Subcutaneous preadipocyte (primary cell): ENCODE measurements around the gene NDUFA6. TPM values are rescaled to one million over a fixed set of nuclear protein-coding genes. Genes with fewer than 3 reads are reported as not detected.

Experiments
- small RNA-seq: library from RNA; depleted of rRNA; stranded (forward); fragments of <200 nt; gene quantifications from one replicate; pipeline ENCODE3, GENCODE V24; 2012
- total RNA-seq: library from RNA; depleted of rRNA; stranded (reverse); fragments of >200 nt; gene quantifications from 2 replicates; pipeline ENCODE4 v1.2.3, GENCODE V29; 2012

The NDUFA6 gene
- 36.6 and 37.1 TPM in 2 replicates for total RNA-seq

GRCh38 chr22:42090596-42091454, at the start of gene NDUFA6:
NDUFA6 (minus strand) TSS chr22:42090772; CDS start chr22:42090744, 28 bp downstream.

GRCh38 chr22:42130639-42131431, 40.3 kb upstream of the NDUFA6 start, which contains the start of gene CYP2D6:
CYP2D6 (minus strand) TSS chr22:42130810; CDS start chr22:42130791, 19 bp downstream.

DNA sequence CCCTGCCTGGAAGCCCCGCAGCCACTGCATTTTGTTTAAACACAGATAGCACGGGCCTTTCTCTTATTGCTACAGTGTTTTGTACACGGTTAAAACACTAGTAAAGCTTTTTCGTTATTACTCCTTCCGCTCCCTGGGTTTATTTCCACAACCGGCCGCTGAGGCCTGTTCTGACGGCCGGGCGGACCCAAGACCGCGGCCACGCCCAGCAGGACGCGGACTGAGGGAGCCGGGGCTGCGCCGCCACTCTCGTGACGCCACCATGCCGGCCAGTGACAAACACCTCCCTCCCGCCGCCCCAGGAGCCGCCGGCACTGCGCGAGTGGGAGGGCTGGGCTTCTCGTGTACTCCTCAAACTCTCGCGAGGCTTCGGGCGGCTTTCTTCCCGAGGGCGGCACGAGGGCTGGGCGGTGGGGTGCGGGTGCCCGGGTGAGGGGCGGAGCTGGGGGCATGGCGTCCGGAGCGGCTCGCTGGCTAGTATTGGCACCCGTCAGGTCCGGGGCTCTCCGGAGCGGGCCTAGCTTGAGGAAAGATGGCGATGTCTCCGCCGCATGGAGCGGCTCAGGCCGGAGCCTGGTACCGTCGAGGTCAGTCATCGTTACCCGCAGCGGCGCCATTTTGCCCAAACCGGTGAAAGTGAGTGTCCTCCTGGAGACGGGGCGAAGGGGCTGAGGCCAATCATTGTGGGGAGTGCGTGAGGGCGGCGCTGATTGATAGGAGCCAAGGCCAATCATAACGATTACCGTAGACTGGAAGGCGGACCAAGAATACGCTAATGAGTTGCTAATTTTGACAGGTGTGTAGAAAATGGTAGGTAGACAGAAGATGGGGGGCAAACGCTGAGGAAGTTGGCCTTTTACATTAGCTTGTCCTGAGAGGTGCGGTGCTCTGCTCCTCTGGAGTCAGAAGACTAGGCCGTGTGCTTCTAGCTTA, 11.0 kb downstream of the NDUFA6 start, which contains the start of gene SMDT1:
Gene SMDT1 (plus strand): TSS at position 382 of the 933 bp plus-strand sequence. CDS start 69 bp downstream, at position 451.

DNA sequence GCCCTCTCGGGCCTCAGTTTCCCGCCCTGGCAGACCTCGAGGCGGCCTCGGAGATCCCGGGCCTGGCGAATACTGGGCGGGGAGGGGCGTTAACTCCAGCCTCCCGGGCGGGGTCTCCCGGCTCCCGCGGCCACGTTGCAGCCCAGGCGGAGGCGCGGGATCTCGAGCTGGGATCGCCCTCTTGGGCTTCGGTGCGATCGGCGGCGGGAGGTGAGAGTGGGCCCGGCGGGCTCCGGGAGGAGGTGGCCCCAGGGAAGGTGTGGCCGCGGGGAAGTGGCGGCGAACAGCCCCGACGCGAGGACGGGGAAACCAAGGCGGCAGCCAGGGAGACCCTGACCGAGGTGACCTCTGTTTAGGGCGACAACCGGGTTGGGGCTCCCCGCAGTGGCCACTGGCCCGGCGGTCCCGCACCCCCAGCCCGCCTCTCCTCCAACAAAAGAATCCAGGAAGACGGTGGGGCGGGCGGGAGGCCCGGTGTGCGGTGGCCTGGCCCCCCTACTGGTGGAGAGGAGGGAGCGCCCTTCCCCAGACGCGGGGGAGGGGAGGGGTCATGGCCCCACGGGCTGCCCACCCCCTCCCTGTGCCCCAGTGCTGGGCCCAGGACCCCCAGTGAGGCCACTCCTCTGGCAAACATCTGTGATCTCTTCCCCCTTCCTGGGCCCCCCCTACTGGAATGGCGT, 16.3 kb downstream of the NDUFA6 start, which contains the start of gene PHETA2:
Gene PHETA2 (plus strand): TSS at position 117 of the 680 bp plus-strand sequence. CDS start 3,046 bp downstream, outside the sequence.

DNA sequence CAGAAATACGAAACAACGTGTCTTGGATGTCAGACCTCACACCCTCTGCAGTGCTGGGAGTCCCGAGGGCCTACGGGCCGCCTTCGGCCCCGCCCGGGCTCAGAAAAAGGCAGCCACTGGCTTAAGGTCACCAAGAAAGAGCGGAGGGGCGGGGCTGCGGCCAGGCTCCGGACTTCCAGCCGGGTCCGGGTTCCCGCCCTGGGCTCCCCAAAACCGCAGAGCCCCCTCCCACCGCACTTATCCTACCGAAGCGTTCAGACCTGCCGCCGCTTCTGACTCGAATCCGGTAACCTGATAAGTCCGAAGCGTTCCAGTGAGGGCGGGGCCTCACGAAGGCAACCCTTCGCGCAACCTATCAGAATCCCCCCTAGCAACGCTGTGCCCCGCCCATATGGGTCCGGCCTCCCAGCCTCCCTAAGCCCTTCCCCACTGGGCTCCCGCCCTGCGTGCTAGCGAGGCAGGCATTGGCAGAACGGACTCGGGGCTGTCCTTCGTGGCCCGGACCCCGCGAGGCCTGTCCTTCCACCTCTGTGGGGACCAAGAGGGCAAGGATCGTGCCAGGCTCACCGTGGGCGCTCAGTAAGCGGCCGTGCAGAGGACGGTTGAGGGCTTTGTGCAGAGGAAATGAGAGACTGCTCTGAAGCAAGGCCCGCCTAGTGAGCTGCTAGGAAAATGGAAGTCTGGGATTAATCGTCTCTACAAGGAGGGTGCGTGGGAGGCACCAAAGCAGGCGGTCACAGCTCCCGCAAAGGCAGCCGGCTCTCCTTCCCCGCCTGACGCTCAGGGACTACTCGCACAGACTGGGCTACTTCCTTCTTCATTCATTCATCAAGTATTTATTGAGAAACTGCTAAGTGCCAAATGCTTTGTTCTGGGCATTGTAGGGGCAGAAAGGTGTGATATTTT, 19.8 kb downstream of the NDUFA6 start, which contains the start of gene NAGA:
Gene NAGA (minus strand): TSS at position 296 of the 906 bp plus-strand sequence. CDS start 515 bp downstream, outside the sequence.

Small RNA genes within 50 kb of the gene (small RNA-seq; reads per million reads assigned to genes)
- not detected for gene SNORD13P1

Other genes starting within 250 kb of the NDUFA6 start
- gene SHISA8, start 175.7 kb downstream of the NDUFA6 start, total RNA-seq: not detected in 2 replicates
- gene TNFRSF13C, start 164.0 kb downstream of the NDUFA6 start, total RNA-seq: 0.20 and 0.37 TPM in 2 replicates
- 25.6 and 26.5 TPM in 2 replicates for gene CENPM, start 143.6 kb downstream of the NDUFA6 start, total RNA-seq
- under 0.01 TPM in 1 of 2 replicates, not detected in the other for gene SEPTIN3, start 121.3 kb downstream of the NDUFA6 start, total RNA-seq
- 0.37 TPM in 1 of 2 replicates, not detected in the other for gene WBP2NL, start 92.0 kb downstream of the NDUFA6 start, total RNA-seq
- 40.1 and 40.9 TPM in 2 replicates for gene NAGA, start 20.0 kb downstream of the NDUFA6 start, total RNA-seq
- gene PHETA2, start 16.5 kb downstream of the NDUFA6 start, total RNA-seq: 10.4 and 10.7 TPM in 2 replicates
- 2.9 and 4.1 TPM in 2 replicates for gene SMDT1, start 11.1 kb downstream of the NDUFA6 start, total RNA-seq
- 0.20 and 0.37 TPM in 2 replicates for gene CYP2D6, start 40.0 kb upstream of the NDUFA6 start, total RNA-seq
- gene TCF20, start 179.9 kb upstream of the NDUFA6 start, total RNA-seq: 20.6 and 39.1 TPM in 2 replicates